HL-60 (cell line): ENCODE data around the gene MBD5.

Experiments used
- DNase-seq, 2 experiments: peaks; one replicate each; pipeline ENCODE4 v3.0.0-alpha.2; 2010 to 2020; ENCODE audit warnings: low read depth in 1 of 2, low spot score in 1 of 2
- H3K27ac ChIP-seq: fragments of 250-450 bp; sonication (Bioruptor Pico); replicated peaks from 2 replicates; pipeline ENCODE4 v1.5.1; 2020; ENCODE audit warnings: mild to moderate bottlenecking, moderate library complexity
- H3K27me3 ChIP-seq: fragments of 250-450 bp; sonication (Bioruptor Pico); 2 replicates; pipeline ENCODE4 v1.5.1; 2021; ENCODE audit warnings: mild to moderate bottlenecking, moderate library complexity; ENCODE audit not compliant: insufficient read depth, poor library complexity, severe bottlenecking
- H3K4me3 ChIP-seq: replicated peaks from 2 replicates; pipeline ENCODE4 v1.5.1; 2011; ENCODE audit warnings: mild to moderate bottlenecking, control low read depth, low read length; ENCODE audit not compliant: insufficient read depth
- GABPA ChIP-seq: IDR thresholded peaks from 2 replicates; pipeline ENCODE4 v1.6.1; 2012; ENCODE audit warnings: low read depth
- POLR2AphosphoS5 ChIP-seq: IDR thresholded peaks from 2 replicates; pipeline ENCODE4 v1.6.1; 2012; ENCODE audit warnings: low read depth
- SPI1 ChIP-seq: IDR thresholded peaks from 2 replicates; pipeline ENCODE4 v1.6.1; 2012; ENCODE audit warnings: low read depth, mild to moderate bottlenecking, borderline replicate concordance
- TF ChIP-seq, protein P1 (sequence below): IDR thresholded peaks from one replicate; pipeline ENCODE4 v1.5.1; 2011; ENCODE audit warnings: low read length, control low read depth, inconsistent platforms; ENCODE audit not compliant: insufficient read depth
- TF ChIP-seq, protein P2 (sequence below): IDR thresholded peaks from 2 replicates; pipeline ENCODE4 v1.6.1; 2012; ENCODE audit warnings: low read depth; ENCODE audit not compliant: insufficient replicate concordance

Gene MBD5

DNA sequence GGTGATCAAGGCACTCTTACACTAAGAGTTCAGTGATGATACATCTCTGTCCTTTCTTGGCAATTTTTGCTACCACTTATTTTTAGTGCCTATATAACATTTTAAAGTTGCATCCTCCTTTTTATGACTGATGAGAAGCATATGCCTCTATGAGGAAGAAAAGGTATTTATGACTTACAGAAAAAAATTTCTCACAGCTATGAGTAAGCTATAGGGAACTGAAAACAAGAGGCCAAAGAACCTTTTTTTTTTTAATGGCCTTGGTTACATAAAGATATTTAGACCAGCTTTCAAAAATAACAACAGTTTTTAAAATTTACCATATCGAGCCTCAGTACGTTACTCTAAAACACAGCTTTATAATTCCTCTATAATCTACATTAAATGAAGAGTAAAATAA is 21.3 kb downstream of the MBD5 start:
- DNase-seq: no peak
- no peak overlapping the region for H3K4me3 ChIP-seq
- no peaks in the 10 kb centered on the region for H3K27me3 ChIP-seq
- TF ChIP-seq POLR2AphosphoS5: no peak
- TF ChIP-seq, protein P1, sequence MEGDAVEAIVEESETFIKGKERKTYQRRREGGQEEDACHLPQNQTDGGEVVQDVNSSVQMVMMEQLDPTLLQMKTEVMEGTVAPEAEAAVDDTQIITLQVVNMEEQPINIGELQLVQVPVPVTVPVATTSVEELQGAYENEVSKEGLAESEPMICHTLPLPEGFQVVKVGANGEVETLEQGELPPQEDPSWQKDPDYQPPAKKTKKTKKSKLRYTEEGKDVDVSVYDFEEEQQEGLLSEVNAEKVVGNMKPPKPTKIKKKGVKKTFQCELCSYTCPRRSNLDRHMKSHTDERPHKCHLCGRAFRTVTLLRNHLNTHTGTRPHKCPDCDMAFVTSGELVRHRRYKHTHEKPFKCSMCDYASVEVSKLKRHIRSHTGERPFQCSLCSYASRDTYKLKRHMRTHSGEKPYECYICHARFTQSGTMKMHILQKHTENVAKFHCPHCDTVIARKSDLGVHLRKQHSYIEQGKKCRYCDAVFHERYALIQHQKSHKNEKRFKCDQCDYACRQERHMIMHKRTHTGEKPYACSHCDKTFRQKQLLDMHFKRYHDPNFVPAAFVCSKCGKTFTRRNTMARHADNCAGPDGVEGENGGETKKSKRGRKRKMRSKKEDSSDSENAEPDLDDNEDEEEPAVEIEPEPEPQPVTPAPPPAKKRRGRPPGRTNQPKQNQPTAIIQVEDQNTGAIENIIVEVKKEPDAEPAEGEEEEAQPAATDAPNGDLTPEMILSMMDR: no peak
- TF ChIP-seq, protein P2, sequence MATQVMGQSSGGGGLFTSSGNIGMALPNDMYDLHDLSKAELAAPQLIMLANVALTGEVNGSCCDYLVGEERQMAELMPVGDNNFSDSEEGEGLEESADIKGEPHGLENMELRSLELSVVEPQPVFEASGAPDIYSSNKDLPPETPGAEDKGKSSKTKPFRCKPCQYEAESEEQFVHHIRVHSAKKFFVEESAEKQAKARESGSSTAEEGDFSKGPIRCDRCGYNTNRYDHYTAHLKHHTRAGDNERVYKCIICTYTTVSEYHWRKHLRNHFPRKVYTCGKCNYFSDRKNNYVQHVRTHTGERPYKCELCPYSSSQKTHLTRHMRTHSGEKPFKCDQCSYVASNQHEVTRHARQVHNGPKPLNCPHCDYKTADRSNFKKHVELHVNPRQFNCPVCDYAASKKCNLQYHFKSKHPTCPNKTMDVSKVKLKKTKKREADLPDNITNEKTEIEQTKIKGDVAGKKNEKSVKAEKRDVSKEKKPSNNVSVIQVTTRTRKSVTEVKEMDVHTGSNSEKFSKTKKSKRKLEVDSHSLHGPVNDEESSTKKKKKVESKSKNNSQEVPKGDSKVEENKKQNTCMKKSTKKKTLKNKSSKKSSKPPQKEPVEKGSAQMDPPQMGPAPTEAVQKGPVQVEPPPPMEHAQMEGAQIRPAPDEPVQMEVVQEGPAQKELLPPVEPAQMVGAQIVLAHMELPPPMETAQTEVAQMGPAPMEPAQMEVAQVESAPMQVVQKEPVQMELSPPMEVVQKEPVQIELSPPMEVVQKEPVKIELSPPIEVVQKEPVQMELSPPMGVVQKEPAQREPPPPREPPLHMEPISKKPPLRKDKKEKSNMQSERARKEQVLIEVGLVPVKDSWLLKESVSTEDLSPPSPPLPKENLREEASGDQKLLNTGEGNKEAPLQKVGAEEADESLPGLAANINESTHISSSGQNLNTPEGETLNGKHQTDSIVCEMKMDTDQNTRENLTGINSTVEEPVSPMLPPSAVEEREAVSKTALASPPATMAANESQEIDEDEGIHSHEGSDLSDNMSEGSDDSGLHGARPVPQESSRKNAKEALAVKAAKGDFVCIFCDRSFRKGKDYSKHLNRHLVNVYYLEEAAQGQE: no peak
- TF ChIP-seq GABPA: no peak
- no peak for TF ChIP-seq SPI1
- no peak overlapping the region for H3K27ac ChIP-seq

DNA sequence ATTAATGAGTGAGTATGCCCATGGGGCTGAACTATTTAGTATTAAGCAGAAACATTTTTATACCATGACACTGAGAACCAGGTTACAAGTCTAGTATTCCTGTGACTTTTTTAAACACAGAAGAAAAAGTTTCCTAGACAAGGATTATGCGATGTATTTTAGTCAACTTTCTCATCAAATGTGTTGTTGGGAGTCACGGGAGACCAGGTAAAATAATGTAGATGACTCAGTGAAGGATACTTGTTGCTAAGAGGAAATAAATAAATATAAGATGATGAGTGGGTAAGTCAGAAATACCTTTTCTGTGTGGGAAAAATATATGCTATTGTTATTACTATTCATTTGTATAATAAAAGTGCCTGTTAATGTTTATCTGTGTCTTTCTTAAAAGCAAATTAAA is 23.4 kb downstream of the MBD5 start:
- H3K27ac ChIP-seq: no peak overlapping the region
- TF ChIP-seq, protein P1: no peak
- TF ChIP-seq, protein P2: no peak
- no peak overlapping the region for H3K4me3 ChIP-seq
- no peak for DNase-seq
- H3K27me3 ChIP-seq: no peaks in the 10 kb centered on the region

DNA sequence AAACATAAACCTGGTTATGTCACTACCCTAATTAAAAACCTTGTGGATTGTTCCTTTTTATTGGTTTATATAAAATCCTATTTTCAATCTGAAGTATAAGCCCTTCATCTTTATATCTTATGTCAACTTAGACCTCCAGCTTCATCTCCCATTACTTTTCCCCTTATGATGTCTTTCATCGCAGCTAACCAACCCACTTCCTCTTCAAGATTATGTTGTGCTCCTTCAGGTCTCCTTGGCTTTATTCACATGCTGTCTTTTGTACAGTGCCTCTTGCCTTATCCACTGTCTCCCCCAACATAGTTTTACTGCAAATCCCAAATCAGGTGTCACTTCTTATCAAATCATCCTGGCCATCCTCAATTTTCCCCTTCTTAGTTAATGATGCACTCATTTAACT is 25.9 kb downstream of the MBD5 start:
- TF ChIP-seq, protein P2: no peak
- no peak for TF ChIP-seq GABPA
- peak; percentile 63; the same call in 1 of the 2 replicates for TF ChIP-seq SPI1
- TF ChIP-seq POLR2AphosphoS5: no peak
- TF ChIP-seq, protein P1: no peak
- Histone ChIP-seq H3K27ac (no peak overlapping the region), H3K4me3 (no peak overlapping the region), H3K27me3 (no peaks in the 10 kb centered on the region)
- DNase-seq: no peak
